RWPE2 (cell line): ENCODE data around the gene HIGD2A.

Source experiments
- ATAC-seq: fragments of 200-7000 bp; cut with Tn5 transposase; 3 replicates; pipeline ENCODE4 v1.9.1; 2021; ENCODE audit warnings: low read depth
- DNase-seq: peaks from one replicate; pipeline ENCODE4 v3.0.0-alpha.2; 2020; ENCODE audit warnings: low spot score
- H3K27ac ChIP-seq: fragments of 450-650 bp; 2 replicates; pipeline ENCODE4 v1.5.1; 2017; ENCODE audit warnings: mild to moderate bottlenecking; ENCODE audit not compliant: poor library complexity, severe bottlenecking
- H3K27me3 ChIP-seq: fragments of 250-450 bp; sonication (Bioruptor Pico); 2 replicates; pipeline ENCODE4 v1.5.1; 2021; ENCODE audit warnings: mild to moderate bottlenecking, moderate library complexity; ENCODE audit not compliant: insufficient read depth, poor library complexity, severe bottlenecking
- H3K36me3 ChIP-seq: fragments of 250-450 bp; sonication (Bioruptor Pico); 2 replicates; pipeline ENCODE4 v1.5.1; 2020; ENCODE audit warnings: low read depth, mild to moderate bottlenecking, moderate library complexity
- H3K4me1 ChIP-seq: fragments of 250-450 bp; sonication (Bioruptor Pico); 2 replicates; pipeline ENCODE4 v1.5.1; 2021; ENCODE audit warnings: mild to moderate bottlenecking, moderate library complexity; ENCODE audit not compliant: insufficient read depth, poor library complexity, severe bottlenecking
- H3K4me3 ChIP-seq: fragments of 250-450 bp; sonication (Bioruptor Pico); 2 replicates; pipeline ENCODE4 v1.5.1; 2021; ENCODE audit warnings: mild to moderate bottlenecking, moderate library complexity; ENCODE audit not compliant: severe bottlenecking
- H3K9me3 ChIP-seq: fragments of 250-450 bp; sonication (Bioruptor Pico); 2 replicates; pipeline ENCODE4 v1.5.1; 2021; ENCODE audit warnings: mild to moderate bottlenecking, moderate library complexity; ENCODE audit not compliant: severe bottlenecking
- TF ChIP-seq, protein P1 (sequence below): fragments of 450-650 bp; IDR thresholded peaks from one replicate; pipeline ENCODE4 v1.5.1; 2017; ENCODE audit warnings: mild to moderate bottlenecking, moderate library complexity; ENCODE audit not compliant: poor library complexity, severe bottlenecking

HIGD2A gene

DNA sequence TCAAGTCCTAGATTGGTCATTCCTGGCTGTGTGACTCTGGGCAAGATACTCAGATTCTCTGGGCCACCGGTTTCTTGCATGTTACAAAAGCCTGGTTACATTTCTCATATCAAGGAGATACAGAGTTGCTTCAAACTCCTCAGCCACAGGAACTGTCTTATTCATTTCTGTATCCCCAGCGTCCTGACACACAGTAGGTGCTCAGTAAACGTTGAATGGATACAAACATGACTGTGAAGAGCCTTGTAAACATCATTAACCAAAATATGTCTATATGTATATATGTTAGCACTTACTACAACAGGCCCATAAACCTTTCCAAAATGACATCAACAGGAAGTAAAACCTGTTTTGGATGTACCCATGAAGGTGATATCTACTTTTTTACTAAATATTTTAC, 26.2 kb downstream of the HIGD2A start:
- peak overlapping the region; percentile 94 for H3K4me3 ChIP-seq
- peaks cover 72% of the 10 kb centered on the region for H3K4me1 ChIP-seq
- peaks cover 22% of the 10 kb centered on the region for H3K36me3 ChIP-seq
- ATAC-seq: no peak
- TF ChIP-seq, protein P1, sequence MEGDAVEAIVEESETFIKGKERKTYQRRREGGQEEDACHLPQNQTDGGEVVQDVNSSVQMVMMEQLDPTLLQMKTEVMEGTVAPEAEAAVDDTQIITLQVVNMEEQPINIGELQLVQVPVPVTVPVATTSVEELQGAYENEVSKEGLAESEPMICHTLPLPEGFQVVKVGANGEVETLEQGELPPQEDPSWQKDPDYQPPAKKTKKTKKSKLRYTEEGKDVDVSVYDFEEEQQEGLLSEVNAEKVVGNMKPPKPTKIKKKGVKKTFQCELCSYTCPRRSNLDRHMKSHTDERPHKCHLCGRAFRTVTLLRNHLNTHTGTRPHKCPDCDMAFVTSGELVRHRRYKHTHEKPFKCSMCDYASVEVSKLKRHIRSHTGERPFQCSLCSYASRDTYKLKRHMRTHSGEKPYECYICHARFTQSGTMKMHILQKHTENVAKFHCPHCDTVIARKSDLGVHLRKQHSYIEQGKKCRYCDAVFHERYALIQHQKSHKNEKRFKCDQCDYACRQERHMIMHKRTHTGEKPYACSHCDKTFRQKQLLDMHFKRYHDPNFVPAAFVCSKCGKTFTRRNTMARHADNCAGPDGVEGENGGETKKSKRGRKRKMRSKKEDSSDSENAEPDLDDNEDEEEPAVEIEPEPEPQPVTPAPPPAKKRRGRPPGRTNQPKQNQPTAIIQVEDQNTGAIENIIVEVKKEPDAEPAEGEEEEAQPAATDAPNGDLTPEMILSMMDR: no peak
- H3K27ac ChIP-seq: peak overlapping the region; percentile 94
- DNase-seq: no peak
- H3K27me3 ChIP-seq: no peaks in the 10 kb centered on the region
- H3K9me3 ChIP-seq: no peaks in the 10 kb centered on the region

GRCh38 chr5:176415240-176415951, 26.8 kb downstream of the HIGD2A start:
- H3K9me3 ChIP-seq: no peaks in the 10 kb centered on the region
- no peaks in the 10 kb centered on the region for H3K27me3 ChIP-seq
- DNase-seq (no peak), ATAC-seq (no peak)
- H3K36me3 ChIP-seq: peaks cover 15% of the 10 kb centered on the region
- H3K4me3 ChIP-seq: peak overlapping the region; percentile 94
- TF ChIP-seq, protein P1: no peak
- peak overlapping the region; percentile 94 for H3K27ac ChIP-seq
- H3K4me1 ChIP-seq: peaks cover 69% of the 10 kb centered on the region

DNA sequence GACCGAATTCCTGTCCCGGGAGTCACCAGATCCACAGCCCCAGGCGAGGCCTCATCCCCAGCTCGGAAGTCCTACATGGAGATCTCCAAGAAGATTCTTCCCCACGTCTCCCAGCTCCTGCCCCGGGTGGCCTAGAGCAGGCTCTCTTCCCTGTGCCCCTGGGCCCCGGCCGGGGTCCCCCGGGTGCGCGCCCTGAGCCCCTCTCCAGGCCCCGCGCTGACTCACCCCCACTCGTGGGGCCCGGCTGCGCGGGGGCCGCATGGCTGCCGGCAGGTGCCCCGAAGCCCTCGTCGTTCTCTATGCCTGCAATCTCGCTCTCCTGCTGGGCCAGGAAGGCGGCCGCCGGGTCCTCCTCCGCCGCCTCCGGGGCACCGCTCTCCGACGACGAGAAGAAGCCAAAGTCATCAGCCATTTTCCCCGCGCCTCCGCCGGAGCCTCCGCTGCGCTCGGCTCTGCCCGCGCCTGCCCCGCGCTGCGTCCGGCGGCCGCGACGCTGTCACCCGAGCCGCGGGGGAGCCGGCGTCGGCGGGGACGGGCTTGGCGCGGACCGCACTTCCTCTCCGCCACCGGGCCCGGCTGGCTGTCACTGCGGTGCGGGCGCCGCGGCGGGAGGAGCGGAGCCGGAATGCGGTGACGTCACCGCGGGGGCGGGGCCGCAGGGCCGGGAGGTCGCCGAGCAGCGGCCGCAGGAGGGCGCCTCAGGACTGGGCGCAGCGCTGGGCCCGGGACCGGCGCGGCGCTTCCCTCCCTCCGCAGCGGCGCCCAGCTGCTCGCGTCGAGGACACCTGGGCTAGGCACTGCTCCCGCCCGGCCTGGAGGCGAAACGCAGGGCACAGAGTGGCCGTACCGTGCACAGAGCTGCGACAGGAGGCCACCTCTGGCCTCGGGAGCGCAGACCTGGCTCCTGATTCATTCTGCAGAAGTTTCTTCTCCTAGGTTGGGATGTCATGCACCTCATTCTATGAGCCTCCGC, 27.7 kb downstream of the HIGD2A start, which contains the start of gene CLTB:
Gene CLTB, minus strand, starts transcription at position 588 of the 973 bp plus-strand sequence. Its CDS starts 176 bp downstream, at position 412.
- TF ChIP-seq, protein P1: peak; percentile 100
- peak within 1 kb of the TSS; percentile 94 for H3K4me3 ChIP-seq
- no peaks in the 10 kb centered on the region for H3K9me3 ChIP-seq
- DNase-seq (peak; percentile 87), ATAC-seq (peak; percentile 66)
- no peaks in the 10 kb centered on the region for H3K27me3 ChIP-seq
- peaks cover 13% of the 10 kb centered on the region for H3K36me3 ChIP-seq
- H3K4me1 ChIP-seq: peaks cover 61% of the 10 kb centered on the region
- peak within 1 kb of the TSS; percentile 94 for H3K27ac ChIP-seq

- Histone ChIP-seq H3K4me3 (no peak overlapping the region), H3K27me3 (no peaks in the 10 kb centered on the region), H3K9me3 (no peaks in the 10 kb centered on the region), H3K36me3 (peaks cover 13% of the 10 kb centered on the region), H3K27ac (peak overlapping the region; percentile 94), H3K4me1 (peaks cover 54% of the 10 kb centered on the region)
- DNase-seq (no peak), ATAC-seq (no peak)
- TF ChIP-seq, protein P1: no peak
These were observed 28.4 kb downstream of the HIGD2A start for GRCh38 chr5:176416965-176417364.
